ENCODE measurements around the gene STX3. TPM values are rescaled to one million over a fixed set of nuclear protein-coding genes. Genes with fewer than 3 reads are reported as not detected.

Gene STX3
- total RNA-seq, 1 experiment from 2014 or later = 20.4 TPM

- H3K27ac ChIP-seq (ENCODE audit: low read depth, low read length) = peak overlapping the region; percentile 84; the same call in 1 of the 2 replicates
- H3K9me3 ChIP-seq (ENCODE audit: control insufficient read depth in 1 of 2, insufficient read depth in 1 of 2, low read depth in 1 of 2, low read length in 2 of 2) = no peaks in the 10 kb centered on the region
- H3K79me2 ChIP-seq (ENCODE audit: insufficient read depth, low read length) = peaks cover 65% of the 10 kb centered on the region
- peak overlapping the region; percentile 87 to 90 for H3K4me3 ChIP-seq (replicated peaks in 1 of 2; ENCODE audit: low read depth in 1 of 2, low read length in 2 of 2)
- H3K36me3 ChIP-seq (ENCODE audit: control insufficient read depth in 1 of 2, insufficient read depth in 2 of 2, low read length in 2 of 2) = no peaks in the 10 kb centered on the region
- ChIA-PET POLR2A (interaction anchor here (1.1 to 3.6 kb wide), 3 partner anchors 19 to 88 kb away, joined by 4 to 15 read pairs (median 6); partner anchors contain the start of gene PATL1), CTCF (interaction anchor here (1.0 to 4.1 kb wide), 2 partner anchors 30 to 44 kb away, joined by 3 to 40 read pairs; no protein-coding TSS in a partner anchor), RAD21 (ENCODE audit: low non-redundant PET in 1 of 2, low total read pairs in 2 of 2, uncharacterized antibody in 2 of 2, unreplicated experiment in 2 of 2) (no interaction called here)
- H3K4me2 ChIP-seq (ENCODE audit: low read length) = peak overlapping the region; percentile 96
- intact Hi-C loops (cut with micrococcal nuclease) = loop anchor here (5.0 to 10.0 kb wide), 2 partner anchors 205 to 378 kb away; no protein-coding TSS in a partner anchor
- no peaks in the 10 kb centered on the region for H3K9me2 ChIP-seq (ENCODE audit: insufficient read depth)
- TF ChIP-seq EGR1 (IDR thresholded peaks at IDR 0.05; ENCODE audit: low read depth) (no peak), POLR2A (IDR thresholded peaks at IDR 0.05; ENCODE audit: borderline replicate concordance, extremely low read depth, insufficient read depth, insufficient read length) (no peak), TCF7L2 (IDR thresholded peaks at IDR 0.05; ENCODE audit: borderline replicate concordance, extremely low read depth, insufficient read depth, insufficient read length) (no peak), CEBPB (IDR thresholded peaks at IDR 0.05; ENCODE audit: low read depth) (no peak), ATF3 (IDR thresholded peaks at IDR 0.05) (no peak), REST (IDR thresholded peaks at IDR 0.05; ENCODE audit: low read depth) (no peak), EZH2 (IDR thresholded peaks at IDR 0.05) (no peak), SIN3A (IDR thresholded peaks at IDR 0.05; ENCODE audit: low read depth) (no peak), ZBTB33 (IDR thresholded peaks at IDR 0.05; ENCODE audit: extremely low read depth, insufficient replicate concordance, low read length) (no peak), SRF (IDR thresholded peaks at IDR 0.05; ENCODE audit: low read depth) (0 out of 2 replicates have a peak, but pooled peaks have one; percentile 14), ZNF274 (IDR thresholded peaks at IDR 0.05; ENCODE audit: low read depth, low read length) (no peak), FOSL1 (IDR thresholded peaks at IDR 0.05; ENCODE audit: low read depth) (peak; percentile 46; the same call in 1 of the 2 replicates), ZFX (IDR thresholded peaks at IDR 0.05) (no peak), CTCF (IDR thresholded peaks at IDR 0.05 in 2 of 3, conservative IDR thresholded peaks at IDR 0.05 in 1 of 3; ENCODE audit: borderline replicate concordance in 1 of 3, insufficient read depth in 1 of 3, low read depth in 2 of 3, low read length in 2 of 3) (no peak), RAD21 (IDR thresholded peaks at IDR 0.05; ENCODE audit: low read depth) (no peak)
- H4K20me1 ChIP-seq (ENCODE audit: insufficient read depth) = no peaks in the 10 kb centered on the region
- H3K4me1 ChIP-seq (ENCODE audit: control insufficient read depth in 1 of 2, insufficient read depth in 2 of 2, low read length in 2 of 2) = peaks cover 9 to 30% of the 10 kb centered on the region in 2 experiments
- peak; percentile 39 for ATAC-seq
- no peak overlapping the region for H2AFZ ChIP-seq (ENCODE audit: low read depth, low read length, poor library complexity, severe bottlenecking)
- no peaks in the 10 kb centered on the region for H3K27me3 ChIP-seq (ENCODE audit: insufficient read depth, low read length)
- no TSS peak for BruUV-seq (replicated peaks)
- peak; percentile 26 for DNase-seq (ENCODE audit: low read depth, low spot score)
- peak overlapping the region; percentile 69 for H3K9ac ChIP-seq (ENCODE audit: low read length)
Measured at GRCh38 chr11:59756845-59757244, 1.7 kb downstream of the STX3 start.
